ENCODE measurements around the gene TGFBR3. TPM values are rescaled to one million over a fixed set of nuclear protein-coding genes. Genes with fewer than 3 reads are reported as not detected.

The TGFBR3 gene
- total and polyA plus RNA-seq, 8 donors: 21.7 to 54.6 (median 45.1) TPM

- no peak for TF ChIP-seq CTCF (IDR thresholded peaks at IDR 0.05)
- peak overlapping the region in 1 of 2 donors; percentile 42 for H3K27ac ChIP-seq
- ATAC-seq (no peak), DNase-seq (no peak)
- peaks cover 11 to 27% of the 10 kb centered on the region in 2 donors for H3K4me1 ChIP-seq
- H3K36me3 ChIP-seq: no peaks in the 10 kb centered on the region
- no peak overlapping the region for H3K4me3 ChIP-seq
- H3K27me3 ChIP-seq: no peaks in the 10 kb centered on the region
- intact Hi-C loops (cut with DNase I): no loop called here
- H3K9me3 ChIP-seq: no peaks in the 10 kb centered on the region
Measured at GRCh38 chr1:91792489-91793071, 93.4 kb downstream of the TGFBR3 start.

- ATAC-seq (no peak), DNase-seq (no peak)
- H3K36me3 ChIP-seq: no peaks in the 10 kb centered on the region
- peaks cover 11 to 27% of the 10 kb centered on the region in 2 donors for H3K4me1 ChIP-seq
- no peak for TF ChIP-seq CTCF (IDR thresholded peaks at IDR 0.05)
- H3K9me3 ChIP-seq: no peaks in the 10 kb centered on the region
- no peaks in the 10 kb centered on the region for H3K27me3 ChIP-seq
- intact Hi-C loops (cut with DNase I): no loop called here
- no peak overlapping the region for H3K4me3 ChIP-seq
- H3K27ac ChIP-seq: peak overlapping the region in 1 of 2 donors; percentile 42
Measured at GRCh38 chr1:91791691-91792488, 94.1 kb downstream of the TGFBR3 start.

- no peaks in the 10 kb centered on the region for H3K36me3 ChIP-seq
- TF ChIP-seq CTCF (IDR thresholded peaks at IDR 0.05): no peak
- DNase-seq (no peak), ATAC-seq (no peak)
- intact Hi-C loops (cut with DNase I): no loop called here
- H3K4me1 ChIP-seq: peaks cover 11 to 27% of the 10 kb centered on the region in 2 donors
- H3K9me3 ChIP-seq: no peaks in the 10 kb centered on the region
- peak overlapping the region in 1 of 2 donors; percentile 42 for H3K27ac ChIP-seq
- no peak overlapping the region for H3K4me3 ChIP-seq
- H3K27me3 ChIP-seq: no peaks in the 10 kb centered on the region
Measured at GRCh38 chr1:91791103-91791502, 94.8 kb downstream of the TGFBR3 start.

GRCh38 chr1:91790392-91790791, 95.6 kb downstream of the TGFBR3 start:
- intact Hi-C loops (cut with DNase I): no loop called here
- H3K27ac ChIP-seq: no peak overlapping the region
- H3K4me3 ChIP-seq: no peak overlapping the region
- ATAC-seq (no peak), DNase-seq (no peak)
- no peak for TF ChIP-seq CTCF (IDR thresholded peaks at IDR 0.05)
- no peaks in the 10 kb centered on the region for H3K27me3 ChIP-seq
- no peaks in the 10 kb centered on the region for H3K9me3 ChIP-seq
- no peaks in the 10 kb centered on the region for H3K36me3 ChIP-seq
- H3K4me1 ChIP-seq: peaks cover 11 to 23% of the 10 kb centered on the region in 2 donors

- H3K4me3 ChIP-seq: no peak overlapping the region
- H3K27me3 ChIP-seq: no peaks in the 10 kb centered on the region
- no peak for TF ChIP-seq CTCF (IDR thresholded peaks at IDR 0.05)
- H3K27ac ChIP-seq: no peak overlapping the region
- no peaks in the 10 kb centered on the region for H3K9me3 ChIP-seq
- peaks cover 11 to 27% of the 10 kb centered on the region in 2 donors for H3K4me1 ChIP-seq
- intact Hi-C loops (cut with DNase I): no loop called here
- DNase-seq (no peak), ATAC-seq (no peak)
- no peaks in the 10 kb centered on the region for H3K36me3 ChIP-seq
Measured at GRCh38 chr1:91789273-91789997, 96.5 kb downstream of the TGFBR3 start.

All from left lung (tissue), 10 donors.